OCI-LY3 (cell line): ENCODE results near the gene ACOT11.
"Not testable (repeated sequence)": the region's sequence is repeated elsewhere in the genome, so short reads cannot be mapped to it uniquely, and the experiment has no call there.

Source experiments
- CTCF ChIP-seq: fragments of 200-600, 300-600 bp; sonication (generic); IDR thresholded peaks from 2 replicates; pipeline ENCODE4 v1.5.1; 2014; ENCODE audit warnings: antibody characterized with exemption, low read length, low read depth
- EZH2phosphoT487 ChIP-seq: fragments of 200-600 bp; shearing (Covaris generic); IDR thresholded peaks from 2 replicates; pipeline ENCODE4 v1.6.1; 2018; ENCODE audit warnings: antibody characterized with exemption, mixed run types, low read depth

DNA sequence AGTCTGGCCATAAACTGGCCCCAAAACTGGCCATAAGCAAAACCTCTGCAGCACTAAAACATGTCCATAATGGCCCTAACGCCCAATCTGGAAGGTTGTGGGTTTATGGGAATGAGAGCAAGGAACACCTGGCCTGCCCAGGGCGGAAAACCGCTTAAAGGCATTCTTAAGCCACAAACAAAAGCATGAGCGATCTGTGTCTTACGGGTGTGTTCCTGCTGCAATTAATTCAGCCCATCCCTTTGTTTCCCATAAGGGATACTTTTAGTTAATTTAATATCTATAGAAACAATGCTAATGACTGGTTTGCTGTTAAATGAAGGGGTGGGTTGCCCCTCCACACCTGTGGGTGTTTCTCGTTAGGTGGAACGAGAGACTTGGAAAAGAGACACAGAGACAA, 87.8 kb downstream of the ACOT11 start:
- not testable (repeated sequence) for TF ChIP-seq CTCF, EZH2phosphoT487
